HG02840 (cell line): Measurements from ENCODE around the gene INPP5E.
"Not testable (repeated sequence)": the region's sequence is repeated elsewhere in the genome, so short reads cannot be mapped to it uniquely, and the experiment has no call there.

ENCODE experiments used
- ATAC-seq: cut with Tn5 transposase; IDR thresholded peaks from one replicate; pipeline ENCODE4 v1.9.1; 2021; ENCODE audit warnings: mild to moderate bottlenecking, moderate library complexity, moderate number of reproducible peaks; ENCODE audit not compliant: unreplicated experiment, low FRiP score

The INPP5E gene

DNA sequence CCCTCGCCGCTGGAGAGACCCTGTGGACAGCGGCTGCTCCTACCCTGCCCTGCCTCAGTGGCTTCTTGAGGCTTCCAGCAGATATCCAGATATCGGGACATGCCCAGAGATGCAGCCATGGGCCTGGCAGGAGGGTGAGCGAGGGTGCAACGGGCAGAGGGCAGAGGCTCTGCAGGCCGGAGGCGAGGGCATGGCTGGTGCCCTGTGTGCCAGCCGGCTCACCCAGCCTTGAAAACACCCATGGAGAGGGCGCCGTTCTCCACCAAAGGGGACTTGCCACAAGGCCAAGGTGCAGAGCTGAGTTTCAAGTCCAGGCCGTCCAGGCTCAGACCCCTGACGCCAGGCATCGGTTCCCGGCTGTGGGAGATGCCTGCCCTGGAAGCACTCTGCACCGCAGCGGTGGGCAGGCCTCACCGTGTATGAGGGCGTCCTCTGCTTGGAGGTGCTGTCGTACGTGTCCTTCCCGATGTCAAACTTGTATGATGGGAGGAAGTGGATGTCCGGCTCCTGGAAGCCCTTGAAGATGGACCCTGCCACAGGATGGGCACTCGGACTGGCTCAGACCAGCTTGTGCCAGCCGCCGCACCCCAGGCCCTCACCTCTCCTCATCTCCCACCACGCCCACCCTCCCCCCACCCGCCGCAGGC, 8.9 kb downstream of the INPP5E start:
- ATAC-seq, result no peak

DNA sequence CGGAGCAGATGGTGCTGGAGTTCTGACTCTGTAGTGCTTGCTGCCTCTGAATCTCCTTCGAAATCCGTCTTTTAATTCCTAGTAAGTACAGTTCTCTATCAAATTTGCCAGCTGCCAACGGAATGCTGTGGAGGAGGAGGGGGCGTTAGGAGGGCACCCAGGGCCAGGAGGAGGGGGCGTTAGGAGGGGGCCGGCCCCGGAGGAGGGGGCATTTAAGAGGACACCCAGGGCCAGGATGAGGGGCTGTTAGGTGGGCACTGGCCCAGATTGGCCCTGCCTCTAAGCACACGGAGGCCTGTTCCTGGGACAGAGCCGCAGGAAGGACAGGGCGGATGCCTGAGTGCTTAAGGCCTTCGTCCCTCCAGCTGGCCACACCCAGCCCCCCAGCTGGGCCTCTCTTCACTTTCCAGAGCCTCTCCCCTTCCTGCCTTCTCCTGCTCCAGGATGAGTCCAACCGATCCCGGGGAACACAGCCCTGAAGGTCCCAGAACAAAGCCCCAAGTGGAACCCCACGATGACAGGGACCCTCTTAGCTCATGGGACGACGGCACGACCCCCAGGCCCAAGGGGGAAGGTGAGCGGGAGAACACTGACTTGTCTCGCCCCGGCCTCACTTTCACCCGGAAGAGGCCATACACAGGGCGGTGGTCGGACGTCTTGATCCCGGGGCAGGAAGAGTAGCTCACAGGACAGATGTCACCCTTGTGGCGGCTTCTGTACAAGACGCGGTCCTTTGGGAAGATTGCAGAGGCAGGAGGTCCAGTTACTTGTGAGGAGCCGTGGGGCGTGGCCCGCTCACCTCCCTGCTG, 9.8 kb downstream of the INPP5E start:
- ATAC-seq, result no peak

GRCh38 chr9:136429075-136429628, 10.5 kb downstream of the INPP5E start:
- no peak for ATAC-seq

- ATAC-seq, result no peak
Measured at GRCh38 chr9:136426787-136427186, 12.9 kb downstream of the INPP5E start.

GRCh38 chr9:136425367-136425766, 14.3 kb downstream of the INPP5E start:
- ATAC-seq, result not testable (repeated sequence)

GRCh38 chr9:136424750-136425362, 14.8 kb downstream of the INPP5E start:
- no peak for ATAC-seq

GRCh38 chr9:136423432-136424146, 16.1 kb downstream of the INPP5E start:
- ATAC-seq, result no peak

GRCh38 chr9:136422876-136423275, 16.8 kb downstream of the INPP5E start:
- ATAC-seq, result no peak

- ATAC-seq, result no peak
Measured at GRCh38 chr9:136421791-136422190, 17.9 kb downstream of the INPP5E start.

- no peak for ATAC-seq
Measured at GRCh38 chr9:136419092-136419420, 20.6 kb downstream of the INPP5E start.

DNA sequence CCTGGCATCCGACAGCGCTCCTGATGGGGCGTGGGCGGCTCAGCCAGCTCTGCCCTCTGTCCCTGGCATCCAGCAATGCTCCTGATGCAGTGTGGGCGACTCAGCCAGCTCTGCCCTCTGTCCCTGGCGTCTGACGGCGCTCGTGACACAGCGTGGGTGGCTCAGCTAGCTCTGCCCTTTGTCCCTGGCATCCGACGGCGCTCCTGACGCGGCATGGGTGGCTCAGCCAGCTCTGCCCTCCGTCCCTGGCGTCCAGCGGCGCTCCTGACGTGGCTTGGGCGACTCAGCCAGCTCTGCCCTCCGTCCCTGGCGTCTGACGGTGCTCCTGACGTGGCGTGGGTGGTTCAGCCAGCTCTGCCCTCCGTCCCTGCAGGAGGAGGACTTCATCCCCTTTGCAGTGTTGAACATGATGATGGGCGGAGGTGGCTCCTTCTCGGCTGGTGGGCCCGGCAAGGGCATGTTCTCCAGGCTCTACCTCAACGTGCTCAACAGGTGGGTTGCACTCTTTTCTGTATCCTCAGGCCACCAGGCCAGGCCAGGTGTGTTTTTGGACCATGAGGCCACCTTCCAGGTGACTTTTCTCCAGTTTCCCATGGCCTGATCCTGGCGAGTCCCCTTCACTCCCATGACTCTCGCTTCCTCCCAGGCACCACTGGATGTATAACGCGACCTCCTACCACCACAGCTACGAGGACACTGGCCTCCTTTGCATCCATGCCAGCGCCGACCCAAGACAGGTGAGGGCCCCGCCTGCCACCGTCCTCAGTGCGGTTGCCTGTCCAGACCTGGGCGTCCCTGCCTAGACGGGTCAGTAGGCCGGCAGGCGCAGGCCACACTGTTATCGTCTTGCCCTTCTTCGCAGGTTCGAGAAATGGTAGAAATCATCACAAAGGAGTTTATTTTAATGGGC, 21.2 kb downstream of the INPP5E start:
- no peak for ATAC-seq

GRCh38 chr9:136416914-136417313, 22.7 kb downstream of the INPP5E start:
- ATAC-seq, result no peak

DNA sequence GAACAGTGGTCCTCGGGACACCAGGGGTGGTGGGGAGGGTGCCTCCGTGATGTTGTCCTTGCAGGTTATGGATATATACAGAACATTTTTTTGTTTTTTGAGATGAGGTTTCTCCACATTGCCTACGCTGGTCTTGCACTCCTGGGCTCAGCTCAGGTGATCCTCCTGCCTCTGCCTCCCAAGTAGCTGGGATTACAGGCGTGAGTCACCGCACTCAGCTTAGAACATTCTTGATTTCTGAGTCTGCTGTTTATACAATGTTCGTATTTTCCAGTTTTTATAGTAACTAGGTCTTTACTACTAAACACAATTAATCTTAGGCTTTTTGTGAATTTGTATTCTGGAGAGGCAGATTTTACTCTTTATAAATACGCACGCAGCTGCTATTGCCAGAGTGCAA, 23.2 kb downstream of the INPP5E start:
- ATAC-seq, result no peak

DNA sequence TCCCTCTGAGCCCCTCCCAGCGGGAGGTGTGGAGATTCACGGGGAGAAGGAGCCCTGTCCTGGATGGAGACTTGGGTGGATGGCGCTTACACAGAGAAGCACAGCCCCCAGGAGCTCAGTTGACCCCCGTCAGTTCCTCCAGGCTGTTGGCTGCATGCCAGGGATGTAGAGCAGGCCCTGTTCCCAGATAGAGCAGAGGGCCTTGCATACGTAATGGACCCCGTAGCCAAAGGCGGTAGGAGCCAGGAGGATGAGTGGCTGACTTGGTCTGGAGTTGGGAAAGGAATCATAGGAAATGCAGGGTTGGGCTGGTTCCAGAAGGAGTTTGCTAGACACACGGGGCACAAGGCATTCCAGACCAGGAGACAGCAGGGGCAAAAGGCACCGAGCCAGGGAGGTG, 26.7 kb downstream of the INPP5E start:
- no peak for ATAC-seq

GRCh38 chr9:136411378-136411777, 28.3 kb downstream of the INPP5E start:
- ATAC-seq, result no peak

DNA sequence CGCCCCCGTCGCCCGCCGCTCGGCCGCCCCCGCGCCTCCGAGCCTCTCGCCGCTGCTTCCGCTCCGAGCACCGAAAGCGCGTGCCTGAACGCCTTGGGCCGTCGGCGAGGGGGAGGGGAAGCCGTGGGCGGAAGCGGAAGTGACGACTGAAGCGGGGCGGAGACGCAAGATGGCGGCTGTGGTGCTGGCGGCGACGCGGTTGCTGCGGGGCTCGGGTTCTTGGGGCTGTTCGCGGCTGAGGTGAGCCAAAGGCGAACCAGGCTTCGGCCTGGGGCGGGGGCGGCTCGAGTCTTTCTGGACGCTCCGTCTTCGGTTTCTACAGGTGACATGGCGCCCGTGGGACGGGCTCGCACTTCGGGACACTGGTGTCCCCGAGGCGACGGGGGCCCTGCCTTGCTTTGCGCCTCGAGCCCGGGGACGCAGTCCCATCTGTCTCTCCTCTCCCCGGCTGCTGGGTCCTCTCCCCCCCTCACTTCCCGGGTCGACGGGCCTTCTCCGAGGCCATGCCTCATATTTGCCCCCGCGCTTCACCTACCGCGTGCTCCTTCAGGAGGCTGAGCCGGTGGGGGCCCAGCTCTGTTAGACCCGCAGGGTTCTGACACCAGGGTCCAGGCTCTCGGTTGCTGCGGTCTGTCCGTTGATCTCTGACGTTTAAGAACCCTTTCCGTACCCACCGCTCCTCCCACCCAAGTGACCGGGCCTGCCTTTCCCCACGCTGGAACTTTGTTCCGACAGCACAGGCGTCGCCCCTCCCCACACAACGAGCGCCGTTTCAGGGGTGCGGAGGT, 29.0 kb downstream of the INPP5E start, which contains the start of the genes ENTR1 and PMPCA:
ENTR1 (minus strand) TSS at position 115 of the 788 bp plus-strand sequence. CDS start 217 bp downstream, outside the sequence.
PMPCA (plus strand) TSS at position 159 of the 788 bp plus-strand sequence; CDS start at position 170, 11 bp downstream.
- peak; percentile 89 for ATAC-seq

- ATAC-seq, result peak; percentile 13
Measured at GRCh38 chr9:136409557-136410455, 29.8 kb downstream of the INPP5E start.

DNA sequence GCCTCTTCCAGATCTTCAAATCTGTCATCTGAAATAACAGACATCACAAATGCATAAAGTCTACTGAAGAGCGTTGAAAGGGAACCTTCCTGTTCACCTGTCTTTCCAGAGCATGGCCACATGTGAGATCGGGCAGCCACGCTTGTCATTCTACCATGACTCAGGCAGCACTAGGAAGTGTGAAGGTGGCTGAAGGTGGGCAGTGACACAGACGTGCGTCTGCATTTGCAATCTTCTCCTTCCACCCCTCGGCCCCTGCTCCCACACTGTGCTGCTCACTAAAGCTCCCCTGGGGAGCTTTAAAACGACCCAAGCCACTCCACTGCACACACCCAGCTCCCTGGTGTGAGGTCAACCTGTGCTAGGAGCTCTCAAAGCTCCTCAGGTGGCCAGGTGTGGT, 31.7 kb downstream of the INPP5E start:
- ATAC-seq, result no peak
